HG02642 (cell line): ENCODE data around the gene THSD4.
"Not testable (repeated sequence)": the region's sequence is repeated elsewhere in the genome, so short reads cannot be mapped to it uniquely, and the experiment has no call there.

Source experiments
- ATAC-seq: cut with Tn5 transposase; IDR thresholded peaks from one replicate; pipeline ENCODE4 v1.9.1; 2021; ENCODE audit warnings: mild to moderate bottlenecking; ENCODE audit not compliant: unreplicated experiment, poor library complexity

Gene THSD4

GRCh38 chr15:71391421-71392088 is 276.3 kb downstream of the THSD4 start:
- no peak for ATAC-seq

GRCh38 chr15:71392861-71393283 is 277.6 kb downstream of the THSD4 start:
- no peak for ATAC-seq

- ATAC-seq = no peak
These were observed 278.1 kb downstream of the THSD4 start for GRCh38 chr15:71393383-71393782.

GRCh38 chr15:71396536-71397125 is 281.4 kb downstream of the THSD4 start:
- ATAC-seq = no peak

- ATAC-seq = no peak
These were observed 282.1 kb downstream of the THSD4 start for GRCh38 chr15:71397377-71397776.

GRCh38 chr15:71400294-71400693 is 285.0 kb downstream of the THSD4 start:
- no peak for ATAC-seq

GRCh38 chr15:71401728-71402127 is 286.5 kb downstream of the THSD4 start:
- not testable (repeated sequence) for ATAC-seq

- no peak for ATAC-seq
These were observed 294.3 kb downstream of the THSD4 start for GRCh38 chr15:71409541-71409940.

- no peak for ATAC-seq
These were observed 295.1 kb downstream of the THSD4 start for GRCh38 chr15:71410347-71410746.

GRCh38 chr15:71411538-71412482 is 296.5 kb downstream of the THSD4 start:
- no peak for ATAC-seq

GRCh38 chr15:71413419-71413818 is 298.1 kb downstream of the THSD4 start:
- ATAC-seq = no peak

- ATAC-seq = no peak
These were observed 299.6 kb downstream of the THSD4 start for GRCh38 chr15:71414853-71415252.

GRCh38 chr15:71422530-71423259 is 307.4 kb downstream of the THSD4 start:
- no peak for ATAC-seq

- ATAC-seq = no peak
These were observed 309.5 kb downstream of the THSD4 start for GRCh38 chr15:71424765-71425164.

- no peak for ATAC-seq
These were observed 310.1 kb downstream of the THSD4 start for GRCh38 chr15:71425388-71425787.

- ATAC-seq = no peak
These were observed 311.5 kb downstream of the THSD4 start for GRCh38 chr15:71426792-71427191.

GRCh38 chr15:71430782-71431181 is 315.5 kb downstream of the THSD4 start:
- no peak for ATAC-seq

GRCh38 chr15:71431343-71432336 is 316.4 kb downstream of the THSD4 start:
- no peak for ATAC-seq

GRCh38 chr15:71433402-71433801 is 318.1 kb downstream of the THSD4 start:
- no peak for ATAC-seq
